HEK293T (cell line): ENCODE measurements around the gene RERG.

ENCODE experiments used
- ELF4 ChIP-seq: fragments of 450-650 bp; IDR thresholded peaks from 2 replicates; pipeline ENCODE4 v1.6.1; 2017; ENCODE audit warnings: antibody characterized with exemption
- FOXK2 ChIP-seq: fragments of 450-650 bp; IDR thresholded peaks from 2 replicates; pipeline ENCODE4 v1.6.1; 2016; ENCODE audit warnings: mild to moderate bottlenecking
- HDGF ChIP-seq: fragments of 450-650 bp; IDR thresholded peaks from 2 replicates; pipeline ENCODE4 v1.6.1; 2017; ENCODE audit warnings: antibody characterized with exemption, borderline replicate concordance
- LEF1 ChIP-seq: fragments of 450-650 bp; IDR thresholded peaks from 2 replicates; pipeline ENCODE4 v1.6.1; 2017; ENCODE audit warnings: mild to moderate bottlenecking, borderline replicate concordance
- SP1 ChIP-seq: fragments of 450-650 bp; IDR thresholded peaks from 2 replicates; pipeline ENCODE4 v1.6.1; 2017
- SUZ12 ChIP-seq: fragments of 450-650 bp; IDR thresholded peaks from 2 replicates; pipeline ENCODE4 v1.6.1; 2016; ENCODE audit warnings: mild to moderate bottlenecking
- TARDBP ChIP-seq: fragments of 450-650 bp; IDR thresholded peaks from 2 replicates; pipeline ENCODE4 v1.6.1; 2016

GRCh38 chr12:15227004-15227679, 5.9 kb upstream of the RERG start:
- TF ChIP-seq TARDBP (no peak), SP1 (no peak), HDGF (no peak), SUZ12 (no peak), FOXK2 (no peak), LEF1 (no peak), ELF4 (no peak)
